SHP77 (cell line): ENCODE measurements around the gene OR6C65.
"Not testable (repeated sequence)": the region's sequence is repeated elsewhere in the genome, so short reads cannot be mapped to it uniquely, and the experiment has no call there.

Source experiments
- DNase-seq, 2 experiments: peaks; one replicate each; lab custom pipeline; 2025; lab: John Stamatoyannopoulos, UW

The OR6C65 gene

GRCh38 chr12:55400229-55400628, at the start of gene OR6C65:
Gene OR6C65, plus strand, starts transcription at chr12:55400529. Its CDS starts 0 bp downstream, at chr12:55400529.
- no peak for DNase-seq

- DNase-seq: not testable (repeated sequence)
Measured at GRCh38 chr12:55355338-55355737, 45.0 kb upstream of the OR6C65 start.

- no peak for DNase-seq
Measured at GRCh38 chr12:55362675-55363074, 37.7 kb upstream of the OR6C65 start, which contains the start of gene OR6C75. Gene OR6C75, plus strand, starts transcription at chr12:55362975. Its CDS starts 2,136 bp downstream, at chr12:55365111.

GRCh38 chr12:55365086-55365485, 35.2 kb upstream of the OR6C65 start:
- no peak for DNase-seq

- DNase-seq: no peak
Measured at GRCh38 chr12:55372521-55372920, 27.8 kb upstream of the OR6C65 start.

GRCh38 chr12:55385891-55386290, 14.4 kb upstream of the OR6C65 start:
- DNase-seq: no peak

GRCh38 chr12:55392032-55392795, 8.1 kb upstream of the OR6C65 start:
- DNase-seq: no peak

GRCh38 chr12:55396326-55396725, 4.0 kb upstream of the OR6C65 start:
- no peak for DNase-seq

GRCh38 chr12:55407866-55408265, 7.5 kb downstream of the OR6C65 start:
- DNase-seq: no peak

GRCh38 chr12:55409133-55409532, 8.8 kb downstream of the OR6C65 start:
- DNase-seq: not testable (repeated sequence)

- DNase-seq: not testable (repeated sequence)
Measured at GRCh38 chr12:55412138-55412537, 11.8 kb downstream of the OR6C65 start.

- not testable (repeated sequence) for DNase-seq
Measured at GRCh38 chr12:55413498-55414388, 13.4 kb downstream of the OR6C65 start.

- peak in 1 of 2 experiments; percentile 7 for DNase-seq
Measured at GRCh38 chr12:55414396-55414823, 14.1 kb downstream of the OR6C65 start.

- DNase-seq: not testable (repeated sequence)
Measured at GRCh38 chr12:55414889-55415288, 14.6 kb downstream of the OR6C65 start.

- DNase-seq: no peak
Measured at GRCh38 chr12:55416961-55417360, 16.6 kb downstream of the OR6C65 start.

- DNase-seq: no peak
Measured at GRCh38 chr12:55420307-55420962, 20.1 kb downstream of the OR6C65 start.

GRCh38 chr12:55425954-55426353, 25.6 kb downstream of the OR6C65 start, which contains the start of gene OR6C76:
Gene OR6C76, plus strand, starts transcription at chr12:55426254. Its CDS starts 0 bp downstream, at chr12:55426254.
- DNase-seq: no peak

GRCh38 chr12:55428331-55429243, 28.3 kb downstream of the OR6C65 start:
- no peak for DNase-seq

GRCh38 chr12:55441233-55441632, 40.9 kb downstream of the OR6C65 start:
- not testable (repeated sequence) for DNase-seq

GRCh38 chr12:55443776-55444175, 43.4 kb downstream of the OR6C65 start, which contains the start of gene OR6C2:
Gene OR6C2, plus strand, starts transcription at chr12:55444076. Its CDS starts 8,138 bp downstream, at chr12:55452214.
- DNase-seq: no peak

- DNase-seq: no peak
Measured at GRCh38 chr12:55445357-55445756, 45.0 kb downstream of the OR6C65 start.
